HepG2 (cell line): Measurements from ENCODE around the gene ZNF747. TPM values are rescaled to one million over a fixed set of nuclear protein-coding genes. Genes with fewer than 3 reads are reported as not detected.

Experiments used
- ARID2 ChIP-seq: sonication (generic); formaldehyde crosslinking; IDR thresholded peaks from 2 replicates; pipeline ENCODE4 v1.8.1; 2022; ENCODE audit warnings: mild to moderate bottlenecking, missing genetic modification reagents, borderline replicate concordance
- ATM ChIP-seq: fragments of 450-650 bp; IDR thresholded peaks from 2 replicates; pipeline ENCODE4 v1.7.1; 2017; ENCODE audit warnings: mild to moderate bottlenecking, borderline replicate concordance
- DMAP1 ChIP-seq: IDR thresholded peaks from 2 replicates; pipeline ENCODE4 v1.6.1; 2016
- HMG20B ChIP-seq: conservative IDR thresholded peaks from 2 replicates; pipeline ENCODE4 v1.6.1; 2016; ENCODE audit warnings: missing genetic modification reagents, missing compliant biosample characterization
- HOXA3 ChIP-seq: sonication (generic); formaldehyde crosslinking; IDR thresholded peaks from 2 replicates; pipeline ENCODE4 v1.5.0; 2020; ENCODE audit warnings: missing genetic modification reagents
- JARID2 ChIP-seq: sonication (generic); formaldehyde crosslinking; IDR thresholded peaks from 2 replicates; pipeline ENCODE4 v1.8.1; 2023; ENCODE audit warnings: missing genetic modification reagents, inconsistent platforms; ENCODE audit not compliant: insufficient replicate concordance
- NRL ChIP-seq: sonication (generic); formaldehyde crosslinking; IDR thresholded peaks from 2 replicates; pipeline ENCODE4 v1.5.0; 2020; ENCODE audit warnings: missing genetic modification reagents, mild to moderate bottlenecking, moderate library complexity, borderline replicate concordance
- PITX1 ChIP-seq: sonication (generic); formaldehyde crosslinking; IDR thresholded peaks from 2 replicates; pipeline ENCODE4 v1.5.1; 2020; ENCODE audit warnings: mild to moderate bottlenecking, missing genetic modification reagents
- ZBTB7A ChIP-seq: sonication (generic); formaldehyde crosslinking; IDR thresholded peaks from 2 replicates; pipeline ENCODE4 v1.8.0; 2022; ENCODE audit warnings: mild to moderate bottlenecking, missing genetic modification reagents
- ZNF484 ChIP-seq: sonication (generic); formaldehyde crosslinking; IDR thresholded peaks from 2 replicates; pipeline ENCODE4 v1.5.1; 2020; ENCODE audit warnings: mild to moderate bottlenecking, low read depth, missing genetic modification reagents, borderline replicate concordance
- ZNF501 ChIP-seq: sonication (generic); formaldehyde crosslinking; IDR thresholded peaks from 2 replicates; pipeline ENCODE4 v1.5.1; 2020; ENCODE audit warnings: mild to moderate bottlenecking, moderate library complexity, missing genetic modification reagents
- ZNF552 ChIP-seq: sonication (generic); formaldehyde crosslinking; IDR thresholded peaks from 2 replicates; pipeline ENCODE4 v1.9.0; 2022; ENCODE audit warnings: missing genetic modification reagents, mild to moderate bottlenecking, borderline replicate concordance
- ZNF607 ChIP-seq: sonication (generic); formaldehyde crosslinking; IDR thresholded peaks from 2 replicates; pipeline ENCODE4 v1.5.1; 2020; ENCODE audit warnings: missing genetic modification reagents, mild to moderate bottlenecking, borderline replicate concordance
- ZNF615 ChIP-seq: sonication (generic); formaldehyde crosslinking; IDR thresholded peaks from 2 replicates; pipeline ENCODE4 v1.5.0; 2020; ENCODE audit warnings: mild to moderate bottlenecking, missing genetic modification reagents, borderline replicate concordance
- ZNF737 ChIP-seq: sonication (generic); formaldehyde crosslinking; IDR thresholded peaks from 2 replicates; pipeline ENCODE4 v1.5.0; 2020; ENCODE audit warnings: missing genetic modification reagents, mild to moderate bottlenecking, borderline replicate concordance
- ZNF766 ChIP-seq: sonication (generic); formaldehyde crosslinking; IDR thresholded peaks from 2 replicates; pipeline ENCODE4 v1.5.0; 2020; ENCODE audit warnings: missing genetic modification reagents, borderline replicate concordance
- polyA plus RNA-seq, 8 experiments: library from polyadenylated mRNA; depleted of rRNA in 3 of 8; stranded (reverse) in 7 of 8; unstranded in 1 of 8; fragments of >200 nt; fragmentation: Illumina TruSeq in 4 of 8; extraction: Trizol in 4 of 8; gene quantifications; 2 replicates each; pipeline versions ENCODE4 v1.2.1 to v1.2.3, GENCODE V29; 2011 to 2016; ENCODE audit warnings: low read depth in 4 of 8, missing spikeins in 1 of 8, mixed read lengths in 1 of 8; ENCODE audit not compliant: insufficient read depth in 1 of 8
- total RNA-seq, 5 experiments: library from RNA; depleted of rRNA; stranded (reverse); fragments of >200 nt; fragmentation: Illumina TruSeq; extraction: Trizol; gene quantifications; 2 replicates each; pipeline ENCODE4 v1.2.3, GENCODE V29; 2016; ENCODE audit warnings: low read depth in 1 of 5
- TF ChIP-seq, protein P1 (sequence below): sonication (generic); formaldehyde crosslinking; IDR thresholded peaks from 2 replicates; pipeline ENCODE4 v1.4.0; 2020; ENCODE audit warnings: missing genetic modification reagents, borderline replicate concordance
- TF ChIP-seq, protein P2 (sequence below): sonication (generic); formaldehyde crosslinking; conservative IDR thresholded peaks from 2 replicates; pipeline ENCODE4 v1.4.0; 2020; ENCODE audit warnings: missing genetic modification reagents

The ZNF747 gene
- total and polyA plus RNA-seq, 2 of the 13 experiments (the other 11 are each of a cell fraction or from before 2014, with no cell fraction given): 7.2 to 10.2 TPM

DNA sequence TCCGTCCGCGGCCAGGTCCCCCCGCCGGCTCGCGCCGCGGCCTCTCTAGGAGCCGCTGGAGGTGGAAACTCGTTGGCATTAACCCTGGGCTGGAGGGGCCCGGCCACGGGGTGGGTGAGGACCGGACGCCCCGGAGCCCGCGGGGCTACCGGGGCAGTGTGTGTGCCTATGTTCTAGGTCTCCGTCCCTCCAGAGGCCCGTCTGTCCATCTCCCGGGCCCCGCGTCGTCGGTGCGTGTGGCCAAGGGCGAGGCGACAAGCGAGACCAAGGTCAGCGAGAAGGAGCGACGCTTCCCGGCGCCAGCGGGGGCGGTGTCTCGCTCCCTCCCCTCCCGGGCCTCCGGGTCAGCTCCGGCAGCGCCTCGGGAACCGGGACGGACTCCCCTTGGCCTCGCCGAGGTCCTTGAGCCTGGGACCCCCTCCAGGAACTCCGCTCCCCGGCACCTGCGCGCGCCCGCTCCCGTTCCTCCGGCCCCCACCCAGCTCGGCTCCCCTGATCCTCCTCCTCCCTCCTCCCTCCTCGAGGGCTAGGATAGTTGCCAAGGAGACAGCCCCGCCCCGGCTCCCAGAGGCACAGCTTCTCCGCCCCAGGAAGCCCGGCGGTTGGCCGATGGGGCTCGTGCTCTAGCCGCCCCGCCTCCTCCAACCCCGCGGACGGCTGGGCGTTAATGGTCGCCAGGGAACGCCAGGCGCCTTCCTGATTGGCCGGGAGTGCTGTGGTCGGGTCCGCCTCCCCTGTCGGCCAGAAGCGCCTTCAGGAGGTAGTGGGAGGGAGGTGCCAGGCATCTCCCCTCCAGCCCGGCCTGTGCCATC lies 7.6 kb downstream of the ZNF747 start (continued):
- 0 out of 2 replicates have a peak, but pooled peaks have one; percentile 20 for TF ChIP-seq HMG20B (CRISPR knock-in tag)
- no peak for TF ChIP-seq JARID2 (CRISPR knock-in tag)
- peak; percentile 71; the same call in 1 of the 2 replicates for TF ChIP-seq PITX1
- peak; percentile 38; the same call in 1 of the 2 replicates for TF ChIP-seq ZNF552 (CRISPR knock-in tag)
- peak; percentile 80; the same call in 1 of the 2 replicates for TF ChIP-seq ARID2 (CRISPR knock-in tag)
- peak; percentile 83; the same call in 1 of the 2 replicates for TF ChIP-seq ZNF607 (CRISPR knock-in tag)
- TF ChIP-seq, protein P1, sequence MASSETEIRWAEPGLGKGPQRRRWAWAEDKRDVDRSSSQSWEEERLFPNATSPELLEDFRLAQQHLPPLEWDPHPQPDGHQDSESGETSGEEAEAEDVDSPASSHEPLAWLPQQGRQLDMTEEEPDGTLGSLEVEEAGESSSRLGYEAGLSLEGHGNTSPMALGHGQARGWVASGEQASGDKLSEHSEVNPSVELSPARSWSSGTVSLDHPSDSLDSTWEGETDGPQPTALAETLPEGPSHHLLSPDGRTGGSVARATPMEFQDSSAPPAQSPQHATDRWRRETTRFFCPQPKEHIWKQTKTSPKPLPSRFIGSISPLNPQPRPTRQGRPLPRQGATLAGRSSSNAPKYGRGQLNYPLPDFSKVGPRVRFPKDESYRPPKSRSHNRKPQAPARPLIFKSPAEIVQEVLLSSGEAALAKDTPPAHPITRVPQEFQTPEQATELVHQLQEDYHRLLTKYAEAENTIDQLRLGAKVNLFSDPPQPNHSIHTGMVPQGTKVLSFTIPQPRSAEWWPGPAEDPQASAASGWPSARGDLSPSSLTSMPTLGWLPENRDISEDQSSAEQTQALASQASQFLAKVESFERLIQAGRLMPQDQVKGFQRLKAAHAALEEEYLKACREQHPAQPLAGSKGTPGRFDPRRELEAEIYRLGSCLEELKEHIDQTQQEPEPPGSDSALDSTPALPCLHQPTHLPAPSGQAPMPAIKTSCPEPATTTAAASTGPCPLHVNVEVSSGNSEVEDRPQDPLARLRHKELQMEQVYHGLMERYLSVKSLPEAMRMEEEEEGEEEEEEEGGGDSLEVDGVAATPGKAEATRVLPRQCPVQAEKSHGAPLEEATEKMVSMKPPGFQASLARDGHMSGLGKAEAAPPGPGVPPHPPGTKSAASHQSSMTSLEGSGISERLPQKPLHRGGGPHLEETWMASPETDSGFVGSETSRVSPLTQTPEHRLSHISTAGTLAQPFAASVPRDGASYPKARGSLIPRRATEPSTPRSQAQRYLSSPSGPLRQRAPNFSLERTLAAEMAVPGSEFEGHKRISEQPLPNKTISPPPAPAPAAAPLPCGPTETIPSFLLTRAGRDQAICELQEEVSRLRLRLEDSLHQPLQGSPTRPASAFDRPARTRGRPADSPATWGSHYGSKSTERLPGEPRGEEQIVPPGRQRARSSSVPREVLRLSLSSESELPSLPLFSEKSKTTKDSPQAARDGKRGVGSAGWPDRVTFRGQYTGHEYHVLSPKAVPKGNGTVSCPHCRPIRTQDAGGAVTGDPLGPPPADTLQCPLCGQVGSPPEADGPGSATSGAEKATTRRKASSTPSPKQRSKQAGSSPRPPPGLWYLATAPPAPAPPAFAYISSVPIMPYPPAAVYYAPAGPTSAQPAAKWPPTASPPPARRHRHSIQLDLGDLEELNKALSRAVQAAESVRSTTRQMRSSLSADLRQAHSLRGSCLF (CRISPR knock-in tag): 0 out of 2 replicates have a peak, but pooled peaks have one; percentile 54
- TF ChIP-seq, protein P2, sequence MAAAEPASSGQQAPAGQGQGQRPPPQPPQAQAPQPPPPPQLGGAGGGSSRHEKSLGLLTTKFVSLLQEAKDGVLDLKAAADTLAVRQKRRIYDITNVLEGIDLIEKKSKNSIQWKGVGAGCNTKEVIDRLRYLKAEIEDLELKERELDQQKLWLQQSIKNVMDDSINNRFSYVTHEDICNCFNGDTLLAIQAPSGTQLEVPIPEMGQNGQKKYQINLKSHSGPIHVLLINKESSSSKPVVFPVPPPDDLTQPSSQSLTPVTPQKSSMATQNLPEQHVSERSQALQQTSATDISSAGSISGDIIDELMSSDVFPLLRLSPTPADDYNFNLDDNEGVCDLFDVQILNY (CRISPR knock-in tag): no peak
- TF ChIP-seq ZNF766 (CRISPR knock-in tag): peak; percentile 73; the same call in 1 of the 2 replicates
- TF ChIP-seq NRL (CRISPR knock-in tag): no peak; the same call in 1 of the 2 replicates
- peak; percentile 23; the same call in 1 of the 2 replicates for TF ChIP-seq HOXA3 (CRISPR knock-in tag)
- no peak for TF ChIP-seq ZNF737 (CRISPR knock-in tag)
- TF ChIP-seq DMAP1 (CRISPR knock-in tag): peak; percentile 84
- no peak for TF ChIP-seq ZNF484 (CRISPR knock-in tag)
- no peak for TF ChIP-seq ZNF615
- TF ChIP-seq ZBTB7A: no peak
- TF ChIP-seq ZNF501 (CRISPR knock-in tag): peak; percentile 86
- no peak for TF ChIP-seq ATM
